Stomach (tissue), 4 donors: ENCODE data around the gene RANBP1.

ENCODE experiments used
- POLR2A ChIP-seq, 4 donors: fragments of 450-650 bp; IDR thresholded peaks; one replicate each; pipeline ENCODE4 v1.6.1; 2016; ENCODE audit warnings: antibody characterized with exemption in 4 of 4, control low read depth in 2 of 4, mild to moderate bottlenecking in 1 of 4, moderate library complexity in 1 of 4
- TF ChIP-seq, protein P1 (sequence below), 7 experiments: fragments of 450-650 bp in 4 of 7; fragments of 200-600 bp in 3 of 7; sonication (generic) in 3 of 7; IDR thresholded peaks; one replicate each; pipeline ENCODE4 v1.5.1; 2016 to 2019; ENCODE audit warnings: antibody characterized with exemption in 7 of 7, control low read depth in 2 of 7, mild to moderate bottlenecking in 1 of 7

- TF ChIP-seq, protein P1, sequence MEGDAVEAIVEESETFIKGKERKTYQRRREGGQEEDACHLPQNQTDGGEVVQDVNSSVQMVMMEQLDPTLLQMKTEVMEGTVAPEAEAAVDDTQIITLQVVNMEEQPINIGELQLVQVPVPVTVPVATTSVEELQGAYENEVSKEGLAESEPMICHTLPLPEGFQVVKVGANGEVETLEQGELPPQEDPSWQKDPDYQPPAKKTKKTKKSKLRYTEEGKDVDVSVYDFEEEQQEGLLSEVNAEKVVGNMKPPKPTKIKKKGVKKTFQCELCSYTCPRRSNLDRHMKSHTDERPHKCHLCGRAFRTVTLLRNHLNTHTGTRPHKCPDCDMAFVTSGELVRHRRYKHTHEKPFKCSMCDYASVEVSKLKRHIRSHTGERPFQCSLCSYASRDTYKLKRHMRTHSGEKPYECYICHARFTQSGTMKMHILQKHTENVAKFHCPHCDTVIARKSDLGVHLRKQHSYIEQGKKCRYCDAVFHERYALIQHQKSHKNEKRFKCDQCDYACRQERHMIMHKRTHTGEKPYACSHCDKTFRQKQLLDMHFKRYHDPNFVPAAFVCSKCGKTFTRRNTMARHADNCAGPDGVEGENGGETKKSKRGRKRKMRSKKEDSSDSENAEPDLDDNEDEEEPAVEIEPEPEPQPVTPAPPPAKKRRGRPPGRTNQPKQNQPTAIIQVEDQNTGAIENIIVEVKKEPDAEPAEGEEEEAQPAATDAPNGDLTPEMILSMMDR (IDR thresholded peaks at IDR 0.05): no peak
- TF ChIP-seq POLR2A (IDR thresholded peaks at IDR 0.05): no peak
These were observed 47.3 kb upstream of the RANBP1 start for GRCh38 chr22:20068640-20069039.
